Activated CD8-positive, alpha-beta T cell treated with anti-CD3 and anti-CD28 coated beads for 36 hours (primary cell): ENCODE measurements around the gene UPF3A. TPM values are rescaled to one million over a fixed set of nuclear protein-coding genes. Genes with fewer than 3 reads are reported as not detected.
"Not testable (repeated sequence)": the region's sequence is repeated elsewhere in the genome, so short reads cannot be mapped to it uniquely, and the experiment has no call there.

Experiments
- ATAC-seq: fragments of 200-7000 bp; cut with Tn5 transposase; one replicate; pipeline ENCODE4 v1.10.0; 2021; ENCODE audit warnings: mild to moderate bottlenecking, moderate library complexity
- CTCF ChIA-PET: fragments of 350-600 bp; sonication (Branson Sonifier 250); formaldehyde crosslinking; loops from one replicate; lab custom pipeline; 2021; ENCODE audit warnings: antibody characterized with exemption; lab: Charles Lee
- POLR2A ChIA-PET: fragments of 350-600 bp; sonication (Branson Sonifier 250); formaldehyde crosslinking; loops from one replicate; lab custom pipeline; 2021; ENCODE audit warnings: antibody characterized with exemption; lab: Charles Lee
- DNase-seq: peaks from one replicate; pipeline ENCODE4 v3.0.0-alpha.2; 2020
- H3K27ac Mint-ChIP-seq: one replicate; pipeline ENCODE4 v1.8.0; 2021; ENCODE audit warnings: mild to moderate bottlenecking, mixed read lengths
- H3K27me3 Mint-ChIP-seq: one replicate; pipeline ENCODE4 v1.8.0; 2021; ENCODE audit warnings: mixed read lengths
- H3K36me3 Mint-ChIP-seq: one replicate; pipeline ENCODE4 v1.8.0; 2021; ENCODE audit warnings: low read depth, mixed read lengths
- H3K4me1 Mint-ChIP-seq: one replicate; pipeline ENCODE4 v1.8.0; 2021; ENCODE audit warnings: low read depth, mixed read lengths
- H3K4me3 Mint-ChIP-seq: one replicate; pipeline ENCODE4 v1.8.0; 2021; ENCODE audit warnings: mild to moderate bottlenecking, moderate library complexity, mixed read lengths
- H3K9me3 Mint-ChIP-seq: one replicate; pipeline ENCODE4 v1.8.0; 2021; ENCODE audit warnings: mixed read lengths
- CTCF ChIP-seq: fragments of 200-600 bp; IDR thresholded peaks from one replicate; pipeline ENCODE4 v1.8.0; 2022; ENCODE audit warnings: antibody characterized with exemption, mild to moderate bottlenecking
- intact Hi-C: fragments of 100-400 bp; cut with micrococcal nuclease; formaldehyde crosslinking; loops from one replicate; pipeline ENCODE4 v1.10.0; 2022
- total RNA-seq, 2 experiments: library from RNA; stranded (reverse); gene quantifications; one replicate each; pipeline ENCODE4 v1.2.3, GENCODE V29; 2021

The UPF3A gene
- total RNA-seq, 2 experiments from 2014 or later, result 36.7 TPM

- peaks cover 60% of the 10 kb centered on the region for H3K36me3 Mint-ChIP-seq
- ChIA-PET CTCF (no interaction called here), POLR2A (interaction anchor here (0.7 to 0.9 kb wide), 2 partner anchors 8 to 26 kb away, joined by 3 to 5 read pairs; no protein-coding TSS in a partner anchor)
- H3K27me3 Mint-ChIP-seq, result no peaks in the 10 kb centered on the region
- no peak for ATAC-seq
- no peaks in the 10 kb centered on the region for H3K9me3 Mint-ChIP-seq
- no peak overlapping the region for H3K4me3 Mint-ChIP-seq
- intact Hi-C loops, result no loop called here
- no peak for DNase-seq
- peaks cover 32% of the 10 kb centered on the region for H3K4me1 Mint-ChIP-seq
- no peak for TF ChIP-seq CTCF
- peak overlapping the region; percentile 34 for H3K27ac Mint-ChIP-seq
Observed at GRCh38 chr13:114261328-114261965, 20.0 kb upstream of the UPF3A start.

- no peak for TF ChIP-seq CTCF
- Mint-ChIP-seq H3K27ac (peak overlapping the region; percentile 63), H3K36me3 (peaks cover 71% of the 10 kb centered on the region), H3K27me3 (no peaks in the 10 kb centered on the region), H3K4me1 (peaks cover 43% of the 10 kb centered on the region), H3K4me3 (no peak overlapping the region), H3K9me3 (no peaks in the 10 kb centered on the region)
- DNase-seq (no peak), ATAC-seq (peak; percentile 15)
- intact Hi-C loops, result no loop called here
- POLR2A ChIA-PET, result no interaction called here
- CTCF ChIA-PET, result no interaction called here
Observed at GRCh38 chr13:114263578-114263977, 17.8 kb upstream of the UPF3A start.

- H3K36me3 Mint-ChIP-seq, result peaks cover 74% of the 10 kb centered on the region
- H3K4me3 Mint-ChIP-seq, H3K9me3 Mint-ChIP-seq, intact Hi-C loops, H3K27me3 Mint-ChIP-seq, H3K27ac Mint-ChIP-seq, DNase-seq, ATAC-seq: not testable (repeated sequence)
- POLR2A ChIA-PET, result interaction anchor here (1.2 kb wide), 1 partner anchor 9 kb away, joined by 4 read pairs; no protein-coding TSS in a partner anchor
- CTCF ChIA-PET, result interaction anchor here (1.7 kb wide), 1 partner anchor 8 kb away, joined by 4 read pairs; no protein-coding TSS in a partner anchor
- H3K4me1 Mint-ChIP-seq, result peaks cover 49% of the 10 kb centered on the region
Observed at GRCh38 chr13:114264313-114264712, 17.1 kb upstream of the UPF3A start.

GRCh38 chr13:114264886-114265611 is 16.4 kb upstream of the UPF3A start:
- ATAC-seq, result no peak
- CTCF ChIA-PET, result interaction anchor here (1.7 kb wide), 1 partner anchor 9 kb away, joined by 4 read pairs; no protein-coding TSS in a partner anchor
- Mint-ChIP-seq H3K4me1 (peaks cover 47% of the 10 kb centered on the region), H3K4me3 (no peak overlapping the region), H3K36me3 (peaks cover 71% of the 10 kb centered on the region), H3K27ac (peak overlapping the region; percentile 1), H3K27me3 (no peaks in the 10 kb centered on the region), H3K9me3 (no peaks in the 10 kb centered on the region)
- intact Hi-C loops, result no loop called here
- TF ChIP-seq CTCF, result no peak
- POLR2A ChIA-PET, result interaction anchor here (0.6 to 1.3 kb wide), 3 partner anchors 8 to 136 kb away, joined by 3 to 4 read pairs (median 4); no protein-coding TSS in a partner anchor
- DNase-seq, result no peak

- H3K4me1 Mint-ChIP-seq, result peaks cover 41% of the 10 kb centered on the region
- DNase-seq, result no peak
- ChIA-PET CTCF (no interaction called here), POLR2A (interaction anchor here (0.7 to 3.9 kb wide), 3 partner anchors 9 to 273 kb away, joined by 3 to 19 read pairs (median 3); partner anchors contain the start of gene UPF3A)
- intact Hi-C loops, result no loop called here
- peaks cover 70% of the 10 kb centered on the region for H3K36me3 Mint-ChIP-seq
- TF ChIP-seq CTCF, result no peak
- H3K27ac Mint-ChIP-seq, result no peak overlapping the region
- no peak for ATAC-seq
- no peaks in the 10 kb centered on the region for H3K27me3 Mint-ChIP-seq
- H3K9me3 Mint-ChIP-seq, result no peaks in the 10 kb centered on the region
- no peak overlapping the region for H3K4me3 Mint-ChIP-seq
Observed at GRCh38 chr13:114266241-114266640, 15.2 kb upstream of the UPF3A start.
